Smooth muscle cell (in vitro differentiated cells): Measurements from ENCODE around the gene LTF. TPM values are rescaled to one million over a fixed set of nuclear protein-coding genes. Genes with fewer than 3 reads are reported as not detected.
"Not testable (repeated sequence)": the region's sequence is repeated elsewhere in the genome, so short reads cannot be mapped to it uniquely, and the experiment has no call there.

Source experiments
- DNase-seq: peaks from one replicate; lab custom pipeline; 2025; ENCODE audit not compliant: unreplicated experiment; lab: John Stamatoyannopoulos, UW
- H2AFZ ChIP-seq: fragments of 200-600 bp; sonication (generic); 2 replicates; pipeline ENCODE4 v1.6.0; 2016; ENCODE audit warnings: antibody characterized with exemption, low read depth, mild to moderate bottlenecking
- H3F3A ChIP-seq: fragments of 200-600 bp; sonication (generic); 2 replicates; pipeline ENCODE4 v1.6.0; 2017; ENCODE audit warnings: antibody characterized with exemption, low read depth
- H3K27ac ChIP-seq: fragments of 200-600 bp; sonication (generic); 2 replicates; pipeline ENCODE4 v1.5.1; 2016; ENCODE audit warnings: low read depth, mild to moderate bottlenecking
- H3K27me3 ChIP-seq: fragments of 200-600 bp; sonication (generic); 2 replicates; pipeline ENCODE4 v1.6.1; 2016; ENCODE audit warnings: low read depth, mild to moderate bottlenecking
- H3K36me3 ChIP-seq: fragments of 200-600 bp; sonication (generic); 2 replicates; pipeline ENCODE4 v1.5.1; 2016; ENCODE audit warnings: low read depth
- H3K4me1 ChIP-seq: fragments of 200-600 bp; sonication (generic); 2 replicates; pipeline ENCODE4 v1.5.1; 2016; ENCODE audit warnings: low read depth
- H3K4me2 ChIP-seq: fragments of 200-600 bp; sonication (generic); 2 replicates; pipeline ENCODE4 v1.6.0; 2016; ENCODE audit warnings: mild to moderate bottlenecking
- H3K4me3 ChIP-seq: fragments of 200-600 bp; sonication (generic); 2 replicates; pipeline ENCODE4 v1.5.1; 2016; ENCODE audit warnings: mild to moderate bottlenecking
- H3K79me2 ChIP-seq: fragments of 200-600 bp; sonication (generic); 2 replicates; pipeline ENCODE4 v1.6.0; 2016; ENCODE audit warnings: low read depth, mild to moderate bottlenecking
- H3K9ac ChIP-seq: fragments of 200-600 bp; sonication (generic); 2 replicates; pipeline ENCODE4 v1.6.0; 2016; ENCODE audit warnings: low read depth
- H3K9me3 ChIP-seq: fragments of 200-600 bp; sonication (generic); replicated peaks from 2 replicates; pipeline ENCODE4 v1.5.1; 2016; ENCODE audit warnings: low read depth
- H4K20me1 ChIP-seq: fragments of 200-600 bp; sonication (generic); 2 replicates; pipeline ENCODE4 v1.6.0; 2016; ENCODE audit warnings: low read depth
- CTCF ChIP-seq: fragments of 200-600 bp; sonication (generic); IDR thresholded peaks from 2 replicates; pipeline ENCODE4 v1.5.1; 2017; ENCODE audit warnings: borderline replicate concordance, mild to moderate bottlenecking, antibody characterized with exemption; ENCODE audit not compliant: insufficient read depth, poor library complexity, severe bottlenecking
- WGBS: methylation state at CpG from one replicate; pipeline ENCODE4 v1.1.7; 2016; ENCODE audit warnings: low lambda C conversion rate; 5-methylcytosine and 5-hydroxymethylcytosine counted together
- polyA plus RNA-seq: library from polyadenylated mRNA; unstranded; fragments of >200 nt; fragmentation: Nextera tagmentation; extraction: Ambion mirVana; gene quantifications from 2 replicates; pipeline ENCODE4 v1.2.1, GENCODE V29; 2016
- total RNA-seq: library from RNA; depleted of rRNA; stranded (reverse); fragments of >200 nt; gene quantifications from 2 replicates; pipeline ENCODE4 v1.2.3, GENCODE V29; 2014

LTF gene
- total and polyA plus RNA-seq, 2 experiments from 2014 or later = not detected

GRCh38 chr3:46389306-46389705 lies 75.4 kb downstream of the LTF start:
- DNase-seq = no peak
- Histone ChIP-seq H4K20me1 (no peaks in the 10 kb centered on the region), H3F3A (no peaks in the 10 kb centered on the region), H3K36me3 (no peaks in the 10 kb centered on the region), H3K79me2 (no peaks in the 10 kb centered on the region), H2AFZ (no peak overlapping the region), H3K27me3 (peaks cover 31% of the 10 kb centered on the region), H3K9me3 (no peaks in the 10 kb centered on the region), H3K4me2 (no peak overlapping the region), H3K4me1 (no peaks in the 10 kb centered on the region), H3K9ac (no peak overlapping the region), H3K4me3 (no peak overlapping the region), H3K27ac (no peak overlapping the region)
- 69% methylated on average over 6 of the region's 6 CpGs for WGBS
- no peak for TF ChIP-seq CTCF

- H3K9ac ChIP-seq, H3K4me3 ChIP-seq, H3K27ac ChIP-seq, H2AFZ ChIP-seq, H3K4me1 ChIP-seq, H3K36me3 ChIP-seq, H3F3A ChIP-seq, DNase-seq, H3K4me2 ChIP-seq, H3K79me2 ChIP-seq, H4K20me1 ChIP-seq, H3K9me3 ChIP-seq: not testable (repeated sequence)
- WGBS = 96% methylated on average over 4 of the region's 4 CpGs
- H3K27me3 ChIP-seq = peaks cover 27% of the 10 kb centered on the region
Measured at GRCh38 chr3:46388847-46389246, 75.9 kb downstream of the LTF start.

GRCh38 chr3:46386205-46386604 lies 78.5 kb downstream of the LTF start:
- Histone ChIP-seq H3K27ac (peak overlapping the region; percentile 40), H3K79me2 (no peaks in the 10 kb centered on the region), H2AFZ (no peak overlapping the region), H3K9me3 (no peaks in the 10 kb centered on the region), H3K27me3 (peaks cover 15% of the 10 kb centered on the region), H4K20me1 (no peaks in the 10 kb centered on the region), H3K36me3 (no peaks in the 10 kb centered on the region), H3K4me1 (no peaks in the 10 kb centered on the region), H3K9ac (no peak overlapping the region), H3K4me3 (no peak overlapping the region), H3K4me2 (peak overlapping the region; percentile 8), H3F3A (no peaks in the 10 kb centered on the region)
- DNase-seq = no peak
- 36% methylated on average over 4 of the region's 4 CpGs for WGBS
- TF ChIP-seq CTCF = no peak

Other genes with a start within 250 kb of the LTF start
- not detected in 2 replicates for gene CCR3, start 222.4 kb downstream of the LTF start, total RNA-seq
- not detected in 2 replicates for gene CCR3, start 222.4 kb downstream of the LTF start, polyA plus RNA-seq
- gene CCR2, start 110.8 kb downstream of the LTF start, total RNA-seq = not detected in 2 replicates
- gene CCR2, start 110.8 kb downstream of the LTF start, polyA plus RNA-seq = not detected in 2 replicates
- gene CCR5, start 94.0 kb downstream of the LTF start, total RNA-seq = not detected in 2 replicates
- not detected in 2 replicates for gene CCR5, start 94.0 kb downstream of the LTF start, polyA plus RNA-seq
- not detected in 2 replicates for gene CCRL2, start 57.6 kb downstream of the LTF start, total RNA-seq
- not detected in 2 replicates for gene CCRL2, start 57.6 kb downstream of the LTF start, polyA plus RNA-seq
- not detected in 2 replicates for gene RTP3, start 33.1 kb upstream of the LTF start, total RNA-seq
- 0.19 and 1.3 TPM in 2 replicates for gene RTP3, start 33.1 kb upstream of the LTF start, polyA plus RNA-seq
- 1.0 and 2.0 TPM in 2 replicates for gene LRRC2, start 101.4 kb upstream of the LTF start, total RNA-seq
- gene LRRC2, start 101.4 kb upstream of the LTF start, polyA plus RNA-seq = 1.7 and 2.7 TPM in 2 replicates
- not detected in 2 replicates for gene FAM240A, start 147.6 kb upstream of the LTF start, total RNA-seq
- not detected in 2 replicates for gene FAM240A, start 147.6 kb upstream of the LTF start, polyA plus RNA-seq
- gene ALS2CL, start 228.8 kb upstream of the LTF start, total RNA-seq = 7.3 and 8.5 TPM in 2 replicates
- gene ALS2CL, start 228.8 kb upstream of the LTF start, polyA plus RNA-seq = 9.4 and 16.5 TPM in 2 replicates
- gene TMIE, start 236.5 kb upstream of the LTF start, total RNA-seq = 0.36 and 0.67 TPM in 2 replicates
- gene TMIE, start 236.5 kb upstream of the LTF start, polyA plus RNA-seq = 1.1 and 2.0 TPM in 2 replicates